Heart left ventricle (tissue), 16 donors: ENCODE results near the gene MAD2L2. TPM values are rescaled to one million over a fixed set of nuclear protein-coding genes. Genes with fewer than 3 reads are reported as not detected.

Experiments used
- ATAC-seq, 4 donors: fragments of 200-7000 bp; cut with Tn5 transposase; one replicate each; pipeline ENCODE4 v1.9.1; 2020 to 2022; ENCODE audit warnings: moderate library complexity in 4 of 4, mild to moderate bottlenecking in 3 of 4, moderate number of reproducible peaks in 1 of 4
- DNase-seq, 5 donors: peaks; one replicate each; pipeline ENCODE4 v3.0.0-alpha.2; 2020
- H3K27ac ChIP-seq, 12 donors: fragments of 200-600 bp; sonication (generic) in 4 of 12; one replicate each; pipeline versions ENCODE4 v1.5.0 to v1.8.0; 2016 to 2022; ENCODE audit warnings: mild to moderate bottlenecking in 2 of 12
- H3K27me3 ChIP-seq, 9 donors: fragments of 200-600 bp; sonication (generic) in 2 of 9; one replicate each; pipeline versions ENCODE4 v1.5.1 to v1.8.0; 2016 to 2022; ENCODE audit warnings: mild to moderate bottlenecking in 3 of 9
- H3K36me3 ChIP-seq, 9 donors: fragments of 200-600 bp; sonication (generic) in 2 of 9; one replicate each; pipeline versions ENCODE4 v1.5.0 to v1.8.0; 2018 to 2022; ENCODE audit warnings: mild to moderate bottlenecking in 2 of 9
- H3K4me1 ChIP-seq, 12 donors: fragments of 200-600 bp; sonication (generic) in 4 of 12; one replicate each; pipeline versions ENCODE4 v1.5.0 to v1.8.0; 2016 to 2022; ENCODE audit warnings: mild to moderate bottlenecking in 3 of 12
- H3K4me3 ChIP-seq, 12 donors: fragments of 200-600 bp; sonication (generic) in 4 of 12; one replicate each; pipeline versions ENCODE4 v1.5.0 to v1.8.0; 2017 to 2022; ENCODE audit warnings: mild to moderate bottlenecking in 9 of 12, moderate library complexity in 4 of 12
- H3K9me3 ChIP-seq, 12 donors: fragments of 200-600 bp; sonication (generic) in 4 of 12; one replicate each; pipeline versions ENCODE4 v1.5.0 to v1.8.0; 2016 to 2022; ENCODE audit warnings: mild to moderate bottlenecking in 1 of 12
- CTCF ChIP-seq, 12 donors: fragments of 200-600 bp; sonication (generic) in 4 of 12; IDR thresholded peaks; one replicate each; pipeline versions ENCODE4 v1.5.0 to v1.8.0; 2018 to 2022; ENCODE audit warnings: antibody characterized with exemption in 12 of 12, mild to moderate bottlenecking in 5 of 12
- POLR2A ChIP-seq, 2 donors: fragments of 450-650 bp; IDR thresholded peaks; one replicate each; pipeline ENCODE4 v1.6.1; 2017; ENCODE audit warnings: antibody characterized with exemption in 2 of 2, mild to moderate bottlenecking in 2 of 2, moderate library complexity in 2 of 2
- WGBS, 4 donors: extraction: QIAGEN DNeasy Blood & Tissue Kit in 2 of 4; methylation state at CpG; one replicate each; pipeline versions ENCODE4 v1.1.5 to v1.1.7; 2013 to 2018; 5-methylcytosine and 5-hydroxymethylcytosine counted together
- intact Hi-C, 10 donors: fragments of 100-400 bp; cut with DNase I; formaldehyde crosslinking; loops; one replicate each; pipeline versions ENCODE4 v1.11.1 to v1.14.2; 2022
- polyA plus RNA-seq, 2 donors: library from polyadenylated mRNA; stranded (reverse); fragments of 200-250 nt; gene quantifications; one replicate each; pipeline ENCODE4 v1.2.3, GENCODE V29; 2013
- total RNA-seq, 9 donors: library from RNA; depleted of rRNA in 2 of 9; stranded (reverse); fragments of >200 nt in 2 of 9; fragmentation: NEBNext Ultra II Directional in 3 of 9; extraction: Animal tissue kit (Norgen Biotek cat#: 25700) in 3 of 9; gene quantifications; one replicate each; pipeline versions ENCODE4 v1.1.0 to v1.2.4, GENCODE V29; 2016 to 2023
- donor health status: ischemic (EF 13 %, LVEDD 7.1; RV severe dilation, severe dysfunction).
- donor health status: healthy with polysubstance abuse.
- donor health status: DM: no; HTN: yes; CAD: no.
- donor health status: DM: no; HTN: no; CAD: no.
- donor health status: ischemic (EF 25% LVEDD 6.9; RV normal size, moderate dysfunction).
- donor health status: ischemic (EF 25% LVEDD 5.7; RV mildly dilated, moderate dysfunction).
- donor health status: healthy.
- donor health status: DM: yes; HTN: yes; CAD: no.
- donor health status: ischemic (EF 35%, LVEDD 5.7; RV mildly dilated, moderate dysfunction).
- donor health status: nonischemic (EF 11% LVEDD 7.7; RV severe dilation, severe dysfunction).
- donor health status: DM: yes; HTN: yes; CAD: no.
- donor health status: PGD.
- donor health status: ischemic (EF 29% LVEDD 5.4; RV normal size, mild dysfunction).
- donor health status: nonischemic (EF 23%, LVEDD 6.1; RV moderate dilation, normal function).

MAD2L2 gene
- total and polyA plus RNA-seq, 11 donors, result 15.9 to 54.2 (median 18.5) TPM

DNA sequence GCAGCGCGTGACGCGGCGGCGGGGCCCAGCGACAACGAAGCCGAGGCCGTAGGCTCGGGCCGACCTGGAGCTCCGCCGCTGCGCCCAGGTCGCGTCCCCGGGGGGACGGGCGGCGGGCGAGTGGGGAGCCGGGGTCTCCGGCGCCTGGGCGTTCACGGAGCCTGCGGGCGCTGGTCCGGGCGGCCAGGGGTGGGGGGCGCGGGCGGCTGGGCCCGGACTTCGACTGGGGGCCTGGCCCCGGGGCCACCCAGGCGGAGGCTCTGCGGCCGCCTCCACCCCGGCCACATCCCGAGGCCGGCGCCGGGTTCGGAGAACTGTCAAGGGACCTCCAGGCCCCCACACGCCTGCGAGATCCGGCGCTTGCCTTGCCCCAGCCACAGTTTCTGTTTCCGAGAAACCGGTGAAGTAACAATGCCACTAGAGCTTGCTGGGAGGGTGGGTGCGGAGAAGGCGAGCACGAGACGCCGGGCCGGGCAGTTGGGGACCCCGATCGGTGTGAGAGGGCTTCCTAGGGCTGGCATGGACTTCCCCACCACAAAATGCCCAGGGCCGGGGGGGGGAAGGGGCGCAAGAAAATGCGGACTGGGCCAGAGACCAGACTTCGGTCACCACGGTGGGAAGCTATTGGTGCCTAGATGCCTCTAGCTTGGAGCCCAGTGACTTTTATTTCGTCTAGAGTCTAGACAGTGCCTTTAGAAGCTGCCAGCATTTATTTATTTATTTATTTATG is 16.4 kb downstream of the MAD2L2 start:
- peak in 3 of 4 donors; percentile 24 to 42 (median 41) for ATAC-seq
- intact Hi-C loops, result loop anchor here in 4 of 10 donors (1.0 to 5.0 kb wide), 3 partner anchors 53 to 58 kb away; no protein-coding TSS in a partner anchor
- TF ChIP-seq POLR2A (IDR thresholded peaks at IDR 0.05), result no peak
- TF ChIP-seq CTCF (IDR thresholded peaks at IDR 0.05), result peak in 3 of 12 donors; percentile 4 to 20 (median 20)

GRCh38 chr1:11661103-11661502 is 19.8 kb downstream of the MAD2L2 start:
- H3K27me3 ChIP-seq, result no peaks in the 10 kb centered on the region
- peaks cover 0 to 17% (median 3%) of the 10 kb centered on the region in 12 donors for H3K4me1 ChIP-seq
- no peak overlapping the region for H3K27ac ChIP-seq
- WGBS, 4 donors, result 91 to 92% (median 91%) methylated on average over 17 of the region's 17 CpGs
- intact Hi-C loops, result loop anchor here in 3 of 10 donors (5.0 kb wide), 2 partner anchors 56 to 61 kb away; no protein-coding TSS in a partner anchor
- no peak overlapping the region for H3K4me3 ChIP-seq
- DNase-seq (no peak), ATAC-seq (no peak)
- no peak for TF ChIP-seq CTCF (IDR thresholded peaks at IDR 0.05)
- no peak for TF ChIP-seq POLR2A (IDR thresholded peaks at IDR 0.05)
- H3K9me3 ChIP-seq, result no peaks in the 10 kb centered on the region
- H3K36me3 ChIP-seq, result peaks cover 0 to 48% (median 20%) of the 10 kb centered on the region in 9 donors

More for the DNA sequence above, 16.4 kb downstream of the MAD2L2 start:
- Histone ChIP-seq H3K4me1 (peaks cover 0 to 18% (median 5%) of the 10 kb centered on the region in 12 donors), H3K36me3 (peaks cover 0 to 28% (median 13%) of the 10 kb centered on the region in 9 donors), H3K9me3 (no peaks in the 10 kb centered on the region), H3K27ac (peak overlapping the region; percentile 15 to 92 (median 68)), H3K27me3 (no peaks in the 10 kb centered on the region), H3K4me3 (peak overlapping the region; percentile 28 to 82 (median 66))
- peak in 3 of 5 donors; percentile 39 to 77 (median 51) for DNase-seq
- WGBS, 4 donors, result 1 to 8% (median 1%) methylated on average over 6 to 66 of the region's 66 CpGs

- Histone ChIP-seq H3K27me3 (peaks cover 0 to 11% (median 0%) of the 10 kb centered on the region in 9 donors), H3K27ac (no peak overlapping the region), H3K4me3 (no peak overlapping the region), H3K9me3 (no peaks in the 10 kb centered on the region), H3K36me3 (peaks cover 0 to 48% (median 20%) of the 10 kb centered on the region in 9 donors), H3K4me1 (peaks cover 2 to 26% (median 10%) of the 10 kb centered on the region in 12 donors)
- no peak for ATAC-seq
- DNase-seq, result no peak
- 73 to 80% (median 80%) methylated on average over 4 of the region's 4 CpGs for WGBS, 4 donors
- intact Hi-C loops, result loop anchor here in 3 of 10 donors (5.0 kb wide), 2 partner anchors 58 to 63 kb away; no protein-coding TSS in a partner anchor
- TF ChIP-seq POLR2A (IDR thresholded peaks at IDR 0.05) (no peak), CTCF (IDR thresholded peaks at IDR 0.05) (no peak)
These were observed 21.2 kb downstream of the MAD2L2 start for GRCh38 chr1:11659748-11660147.

DNA sequence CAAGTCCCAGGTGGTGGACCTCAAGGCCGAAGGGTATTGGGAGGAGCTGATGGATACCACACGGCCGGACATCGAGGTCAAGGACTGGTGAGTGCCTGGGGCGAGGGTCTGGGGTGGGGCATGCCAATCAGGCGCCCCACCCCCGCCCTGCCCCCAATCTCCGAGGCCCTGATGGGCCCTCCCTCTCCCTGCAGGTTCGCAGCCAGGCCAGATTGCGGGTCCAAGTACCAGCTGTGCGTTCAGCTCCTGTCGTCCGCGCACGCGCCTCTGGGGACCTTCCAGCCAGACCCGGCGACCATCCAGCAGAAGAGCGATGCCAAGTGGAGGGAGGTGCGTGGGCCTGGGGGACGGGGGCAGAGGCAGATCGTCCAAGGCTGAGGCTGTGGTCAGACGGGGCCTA is 22.4 kb downstream of the MAD2L2 start:
- ATAC-seq (no peak), DNase-seq (no peak)
- no peak for TF ChIP-seq POLR2A (IDR thresholded peaks at IDR 0.05)
- TF ChIP-seq CTCF (IDR thresholded peaks at IDR 0.05), result no peak
- peaks cover 2 to 22% (median 9%) of the 10 kb centered on the region in 12 donors for H3K4me1 ChIP-seq
- H3K27ac ChIP-seq, result no peak overlapping the region
- H3K27me3 ChIP-seq, result peaks cover 0 to 15% (median 0%) of the 10 kb centered on the region in 9 donors
- no peak overlapping the region for H3K4me3 ChIP-seq
- H3K36me3 ChIP-seq, result peaks cover 0 to 48% (median 20%) of the 10 kb centered on the region in 9 donors
- intact Hi-C loops, result no loop called here
- WGBS, 4 donors, result 82 to 93% (median 87%) methylated on average over 8 to 23 of the region's 23 CpGs
- H3K9me3 ChIP-seq, result no peaks in the 10 kb centered on the region
